Epithelial cell of esophagus (primary cell): ENCODE measurements around the gene TMEM19.

Experiments used
- DNase-seq: peaks from one replicate; pipeline ENCODE4 v3.0.0; 2010; ENCODE audit warnings: low read depth
- H3K4me3 ChIP-seq: 2 replicates; pipeline ENCODE4 v1.5.1; 2011; ENCODE audit warnings: mild to moderate bottlenecking, low read length, control low read depth
- TF ChIP-seq, protein P1 (sequence below): IDR thresholded peaks from 2 replicates; pipeline ENCODE4 v1.5.1; 2011; ENCODE audit warnings: low read depth, mild to moderate bottlenecking, low read length, control low read depth, inconsistent platforms; ENCODE audit not compliant: insufficient read depth; ENCODE audit errors: missing control alignments

The TMEM19 gene

GRCh38 chr12:71710276-71711125 is 24.6 kb downstream of the TMEM19 start:
- TF ChIP-seq, protein P1, sequence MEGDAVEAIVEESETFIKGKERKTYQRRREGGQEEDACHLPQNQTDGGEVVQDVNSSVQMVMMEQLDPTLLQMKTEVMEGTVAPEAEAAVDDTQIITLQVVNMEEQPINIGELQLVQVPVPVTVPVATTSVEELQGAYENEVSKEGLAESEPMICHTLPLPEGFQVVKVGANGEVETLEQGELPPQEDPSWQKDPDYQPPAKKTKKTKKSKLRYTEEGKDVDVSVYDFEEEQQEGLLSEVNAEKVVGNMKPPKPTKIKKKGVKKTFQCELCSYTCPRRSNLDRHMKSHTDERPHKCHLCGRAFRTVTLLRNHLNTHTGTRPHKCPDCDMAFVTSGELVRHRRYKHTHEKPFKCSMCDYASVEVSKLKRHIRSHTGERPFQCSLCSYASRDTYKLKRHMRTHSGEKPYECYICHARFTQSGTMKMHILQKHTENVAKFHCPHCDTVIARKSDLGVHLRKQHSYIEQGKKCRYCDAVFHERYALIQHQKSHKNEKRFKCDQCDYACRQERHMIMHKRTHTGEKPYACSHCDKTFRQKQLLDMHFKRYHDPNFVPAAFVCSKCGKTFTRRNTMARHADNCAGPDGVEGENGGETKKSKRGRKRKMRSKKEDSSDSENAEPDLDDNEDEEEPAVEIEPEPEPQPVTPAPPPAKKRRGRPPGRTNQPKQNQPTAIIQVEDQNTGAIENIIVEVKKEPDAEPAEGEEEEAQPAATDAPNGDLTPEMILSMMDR = no peak
- no peak overlapping the region for H3K4me3 ChIP-seq
- DNase-seq = peak; percentile 98

GRCh38 chr12:71718611-71719010 is 32.7 kb downstream of the TMEM19 start:
- no peak overlapping the region for H3K4me3 ChIP-seq
- TF ChIP-seq, protein P1 = no peak
- DNase-seq = no peak

DNA sequence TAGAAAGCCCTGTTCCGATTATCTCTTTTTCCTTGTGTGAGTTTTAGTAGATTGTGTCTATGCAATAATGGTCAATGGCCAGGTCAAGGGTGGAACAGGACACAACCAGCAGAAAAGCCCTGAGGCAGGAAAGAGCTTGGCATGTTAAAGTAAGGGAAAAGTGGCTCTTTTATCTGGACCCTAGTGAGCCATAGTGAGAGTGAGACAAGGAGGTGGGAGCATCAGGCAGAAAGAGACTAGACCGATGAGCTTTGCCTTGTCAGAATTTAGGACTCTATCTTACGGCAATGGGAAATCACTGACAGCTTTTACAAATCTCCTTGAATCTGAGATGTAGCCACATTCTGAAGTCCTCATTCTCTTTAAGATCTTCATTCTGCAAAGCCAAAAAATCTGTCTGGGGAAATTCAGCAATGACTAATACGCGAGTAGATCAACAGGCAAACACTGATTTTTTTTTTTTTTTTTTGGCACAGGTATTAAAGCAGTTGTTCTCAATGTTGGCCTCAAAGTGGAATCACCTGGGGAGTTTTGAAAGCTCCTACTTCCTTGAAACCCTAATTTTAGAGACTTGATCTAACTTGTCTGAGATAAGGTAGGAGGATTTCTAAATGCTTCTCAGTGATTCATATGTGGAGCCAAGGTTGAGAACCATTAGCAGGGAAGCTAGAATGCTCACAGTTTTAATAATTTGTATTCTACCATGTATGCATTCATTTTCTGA is 33.9 kb downstream of the TMEM19 start:
- H3K4me3 ChIP-seq = no peak overlapping the region
- peak; percentile 94 for DNase-seq
- TF ChIP-seq, protein P1 = no peak

GRCh38 chr12:71721783-71722505 is 36.1 kb downstream of the TMEM19 start:
- no peak overlapping the region for H3K4me3 ChIP-seq
- no peak for DNase-seq
- TF ChIP-seq, protein P1 = no peak

- DNase-seq = no peak
- TF ChIP-seq, protein P1 = no peak
- no peak overlapping the region for H3K4me3 ChIP-seq
These were observed 39.1 kb downstream of the TMEM19 start for GRCh38 chr12:71725011-71725410.

GRCh38 chr12:71726548-71726947 is 40.7 kb downstream of the TMEM19 start:
- H3K4me3 ChIP-seq = no peak overlapping the region
- TF ChIP-seq, protein P1 = no peak
- DNase-seq = no peak
